ENCODE measurements around the gene ZDHHC11B. TPM values are rescaled to one million over a fixed set of nuclear protein-coding genes. Genes with fewer than 3 reads are reported as not detected.
"Not testable (repeated sequence)": the region's sequence is repeated elsewhere in the genome, so short reads cannot be mapped to it uniquely, and the experiment has no call there.

The ZDHHC11B gene
- total and polyA plus RNA-seq, 2 donors (not counting 1 experiment from before 2014, with no cell fraction given): 0.52 TPM; not detected in 1

DNA sequence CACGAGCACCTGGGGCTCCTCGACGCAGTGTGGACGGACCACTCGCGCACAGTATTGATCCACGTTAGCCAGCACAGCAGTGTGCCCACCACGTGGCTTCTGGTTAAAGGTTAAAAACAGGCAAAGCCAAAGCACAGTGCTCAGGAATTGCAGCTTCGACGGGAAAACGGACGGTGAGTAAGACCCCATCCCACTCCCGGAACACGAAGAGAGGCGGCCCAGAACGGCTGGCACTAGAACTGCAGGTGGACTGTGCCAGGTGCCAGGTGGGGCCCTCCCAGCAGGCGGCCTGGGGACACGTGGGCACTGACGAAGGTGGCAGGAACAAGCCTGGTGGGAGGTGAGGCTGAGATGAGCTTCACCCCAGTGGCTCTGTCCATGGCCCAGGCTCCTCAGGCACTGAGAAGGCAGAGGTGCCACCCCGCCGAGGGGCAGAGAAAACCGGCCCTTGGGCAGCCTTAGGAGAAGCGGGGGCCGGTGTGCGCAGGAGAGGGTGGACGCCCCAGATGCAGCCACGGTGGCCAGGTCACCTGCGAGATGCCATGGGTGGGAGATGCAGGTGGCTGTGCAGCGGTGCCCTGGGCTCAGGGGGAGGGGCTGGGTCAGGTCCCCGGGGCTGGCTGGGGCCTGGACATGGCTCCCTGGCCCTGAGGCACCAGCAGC lies 96.0 kb downstream of the ZDHHC11B start:
- H3K27me3 Mint-ChIP-seq; H3K27ac ChIP-seq (ENCODE audit: low read length in 2 of 2); H3K4me2 ChIP-seq (replicated peaks; ENCODE audit: low read depth, low read length, poor library complexity, severe bottlenecking); H3K79me2 ChIP-seq (ENCODE audit: control insufficient read depth, insufficient read depth, low read length); H2AFZ ChIP-seq (ENCODE audit: insufficient read depth, low read depth, low read length, poor library complexity, severe bottlenecking); H3K9me3 Mint-ChIP-seq (ENCODE audit: insufficient read depth); H3K4me3 Mint-ChIP-seq; H3K27ac Mint-ChIP-seq; H3K4me3 ChIP-seq (ENCODE audit: control extremely low read depth in 1 of 5, extremely low read depth in 1 of 5, insufficient read depth in 1 of 5, low read depth in 2 of 5, low read length in 4 of 5); H3K4me1 ChIP-seq (ENCODE audit: control insufficient read depth in 2 of 2, insufficient read depth in 2 of 2, low read length in 2 of 2); CTCF ChIA-PET; POLR2A ChIA-PET; intact Hi-C loops (cut with micrococcal nuclease); H3K4me1 Mint-ChIP-seq; ATAC-seq (ENCODE audit: low read depth); H3K36me3 ChIP-seq (replicated peaks in 1 of 2; ENCODE audit: control extremely low read depth in 1 of 2, control insufficient read depth in 1 of 2, extremely low read depth in 1 of 2, insufficient read depth in 2 of 2, low read length in 1 of 2); DNase-seq; H3K9ac ChIP-seq (ENCODE audit: low read length); H3K9me3 ChIP-seq (ENCODE audit: control extremely low read depth in 1 of 3, control insufficient read depth in 2 of 3, insufficient read depth in 1 of 3, low read length in 2 of 3); H4K20me1 ChIP-seq (ENCODE audit: control insufficient read depth, insufficient read depth, low read length, poor library complexity, severe bottlenecking): not testable (repeated sequence)
- H3K27me3 ChIP-seq (replicated peaks in 1 of 4; ENCODE audit: control extremely low read depth in 1 of 4, control insufficient read depth in 3 of 4, insufficient read depth in 4 of 4, low read length in 3 of 4): peaks cover 0 to 18% (median 3%) of the 10 kb centered on the region in 4 experiments
- WGBS (ENCODE audit: insufficient coverage): 94% methylated on average over 16 of the region's 30 CpGs

DNA sequence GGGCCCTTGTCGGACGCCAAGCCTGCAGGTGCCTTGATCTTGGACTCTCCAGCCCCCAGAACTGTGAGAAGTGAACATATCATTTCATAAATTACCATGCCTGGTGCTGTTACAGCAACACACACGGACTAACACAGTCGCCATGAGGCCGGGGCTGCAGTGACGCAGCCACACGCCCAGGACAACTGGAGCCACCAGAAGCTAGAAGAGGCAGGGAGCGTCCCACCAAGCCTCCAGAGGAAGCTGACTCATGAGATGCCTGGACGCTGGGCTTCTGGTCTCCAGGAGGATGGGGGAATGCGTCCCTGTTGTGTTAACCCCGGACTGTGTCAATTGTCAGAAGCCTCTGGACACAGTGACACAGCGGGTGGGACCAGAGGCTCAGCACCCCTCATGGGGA lies 97.6 kb downstream of the ZDHHC11B start:
- peaks cover 0 to 12% (median 2%) of the 10 kb centered on the region in 4 experiments for H3K27me3 ChIP-seq (replicated peaks in 1 of 4; ENCODE audit: control extremely low read depth in 1 of 4, control insufficient read depth in 3 of 4, insufficient read depth in 4 of 4, low read length in 3 of 4)
- H3K27me3 Mint-ChIP-seq; H3K27ac ChIP-seq (ENCODE audit: low read length in 2 of 2); H3K4me1 ChIP-seq (ENCODE audit: control insufficient read depth in 2 of 2, insufficient read depth in 2 of 2, low read length in 2 of 2); H3K36me3 ChIP-seq (replicated peaks in 1 of 2; ENCODE audit: control extremely low read depth in 1 of 2, control insufficient read depth in 1 of 2, extremely low read depth in 1 of 2, insufficient read depth in 2 of 2, low read length in 1 of 2); POLR2A ChIA-PET; intact Hi-C loops (cut with micrococcal nuclease); H3K79me2 ChIP-seq (ENCODE audit: control insufficient read depth, insufficient read depth, low read length); DNase-seq; H3K9me3 ChIP-seq (ENCODE audit: control extremely low read depth in 1 of 3, control insufficient read depth in 2 of 3, insufficient read depth in 1 of 3, low read length in 2 of 3); H3K4me3 ChIP-seq (ENCODE audit: control extremely low read depth in 1 of 5, extremely low read depth in 1 of 5, insufficient read depth in 1 of 5, low read depth in 2 of 5, low read length in 4 of 5); H3K9me3 Mint-ChIP-seq (ENCODE audit: insufficient read depth); ATAC-seq (ENCODE audit: low read depth); H3K27ac Mint-ChIP-seq; H2AFZ ChIP-seq (ENCODE audit: insufficient read depth, low read depth, low read length, poor library complexity, severe bottlenecking); H3K4me3 Mint-ChIP-seq; H3K4me2 ChIP-seq (replicated peaks; ENCODE audit: low read depth, low read length, poor library complexity, severe bottlenecking); H3K9ac ChIP-seq (ENCODE audit: low read length); H3K4me1 Mint-ChIP-seq; H4K20me1 ChIP-seq (ENCODE audit: control insufficient read depth, insufficient read depth, low read length, poor library complexity, severe bottlenecking); CTCF ChIA-PET: not testable (repeated sequence)
- WGBS (ENCODE audit: insufficient coverage): 77% methylated on average over 5 of the region's 12 CpGs

DNA sequence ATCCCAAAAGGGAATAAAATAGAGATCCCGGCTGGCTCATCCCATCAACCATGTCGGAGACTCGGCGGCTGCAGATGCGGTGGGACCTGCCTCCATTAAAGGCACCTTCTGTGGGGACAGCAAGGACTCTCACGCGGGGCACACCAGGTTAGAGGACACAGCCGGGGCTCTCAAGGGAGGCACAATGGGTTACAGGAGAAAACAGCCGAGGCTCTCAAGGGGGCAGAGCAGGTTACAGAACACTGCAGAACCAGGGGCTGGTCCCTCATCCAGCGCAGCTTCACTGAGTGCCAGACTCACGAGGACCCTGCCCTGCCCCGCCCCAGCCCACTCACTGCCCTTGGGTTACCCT lies 98.4 kb downstream of the ZDHHC11B start:
- POLR2A ChIA-PET; H3K9me3 ChIP-seq (ENCODE audit: control extremely low read depth in 1 of 3, control insufficient read depth in 2 of 3, insufficient read depth in 1 of 3, low read length in 2 of 3); H3K36me3 ChIP-seq (replicated peaks in 1 of 2; ENCODE audit: control extremely low read depth in 1 of 2, control insufficient read depth in 1 of 2, extremely low read depth in 1 of 2, insufficient read depth in 2 of 2, low read length in 1 of 2); H3K4me2 ChIP-seq (replicated peaks; ENCODE audit: low read depth, low read length, poor library complexity, severe bottlenecking); H3K9me3 Mint-ChIP-seq (ENCODE audit: insufficient read depth); H3K4me1 ChIP-seq (ENCODE audit: control insufficient read depth in 2 of 2, insufficient read depth in 2 of 2, low read length in 2 of 2); ATAC-seq (ENCODE audit: low read depth); H3K27ac ChIP-seq (ENCODE audit: low read length in 2 of 2); H3K27me3 Mint-ChIP-seq; H3K9ac ChIP-seq (ENCODE audit: low read length); CTCF ChIA-PET; H3K4me3 ChIP-seq (ENCODE audit: control extremely low read depth in 1 of 5, extremely low read depth in 1 of 5, insufficient read depth in 1 of 5, low read depth in 2 of 5, low read length in 4 of 5); H2AFZ ChIP-seq (ENCODE audit: insufficient read depth, low read depth, low read length, poor library complexity, severe bottlenecking); DNase-seq; H3K4me3 Mint-ChIP-seq; H4K20me1 ChIP-seq (ENCODE audit: control insufficient read depth, insufficient read depth, low read length, poor library complexity, severe bottlenecking); intact Hi-C loops (cut with micrococcal nuclease); H3K79me2 ChIP-seq (ENCODE audit: control insufficient read depth, insufficient read depth, low read length); H3K4me1 Mint-ChIP-seq; H3K27ac Mint-ChIP-seq: not testable (repeated sequence)
- H3K27me3 ChIP-seq (replicated peaks in 1 of 4; ENCODE audit: control extremely low read depth in 1 of 4, control insufficient read depth in 3 of 4, insufficient read depth in 4 of 4, low read length in 3 of 4): peaks cover 0 to 12% (median 2%) of the 10 kb centered on the region in 4 experiments
- 90% methylated on average over 2 of the region's 12 CpGs for WGBS (ENCODE audit: insufficient coverage)
